Measurements from ENCODE around the gene SLCO2B1. TPM values are rescaled to one million over a fixed set of nuclear protein-coding genes. Genes with fewer than 3 reads are reported as not detected.
A peak's percentile ranks its signal among the peaks of the same experiment; 100 is the strongest.

SLCO2B1 gene
- total and polyA plus RNA-seq, 12 donors, result 5.8 to 234 (median 122) TPM

GRCh38 chr11:75162954-75163353 lies 12.0 kb downstream of the SLCO2B1 start:
- no peak for DNase-seq
- peak overlapping the region in 1 of 5 donors; percentile 45 for H3K27ac ChIP-seq
- no peaks in the 10 kb centered on the region for H3K9me3 ChIP-seq (replicated peaks in 1 of 3)
- peaks cover 0 to 11% of the 10 kb centered on the region in 2 donors for H3K36me3 ChIP-seq (replicated peaks in 1 of 2)
- intact Hi-C loops (cut with DNase I), result no loop called here
- peaks cover 0 to 34% of the 10 kb centered on the region in 2 donors for H3K4me1 ChIP-seq (replicated peaks in 1 of 2)
- 71 to 84% (median 80%) methylated on average over 5 to 7 of the region's 7 CpGs for WGBS, 4 donors
- no peaks in the 10 kb centered on the region for H3K27me3 ChIP-seq
- no peak for TF ChIP-seq CTCF (IDR thresholded peaks at IDR 0.05)
- no peak for TF ChIP-seq POLR2A (IDR thresholded peaks at IDR 0.05)
- H3K4me3 ChIP-seq, result no peak overlapping the region

GRCh38 chr11:75163921-75164849 lies 13.3 kb downstream of the SLCO2B1 start:
- TF ChIP-seq POLR2A (IDR thresholded peaks at IDR 0.05), result no peak
- TF ChIP-seq CTCF (IDR thresholded peaks at IDR 0.05), result no peak
- no peak for DNase-seq
- 69 to 75% (median 72%) methylated on average over 23 to 25 of the region's 25 CpGs for WGBS, 4 donors
- H3K4me3 ChIP-seq, result no peak overlapping the region
- H3K9me3 ChIP-seq (replicated peaks in 1 of 3), result no peaks in the 10 kb centered on the region
- peaks cover 0 to 27% of the 10 kb centered on the region in 2 donors for H3K4me1 ChIP-seq (replicated peaks in 1 of 2)
- intact Hi-C loops (cut with DNase I), result no loop called here
- H3K27me3 ChIP-seq, result no peaks in the 10 kb centered on the region
- peak overlapping the region in 1 of 5 donors; percentile 65 for H3K27ac ChIP-seq
- H3K36me3 ChIP-seq (replicated peaks in 1 of 2), result peaks cover 0 to 12% of the 10 kb centered on the region in 2 donors

- Histone ChIP-seq H3K36me3 (replicated peaks in 1 of 2) (peaks cover 0 to 23% of the 10 kb centered on the region in 2 donors), H3K4me1 (replicated peaks in 1 of 2) (peaks cover 0 to 15% of the 10 kb centered on the region in 2 donors), H3K27me3 (no peaks in the 10 kb centered on the region), H3K4me3 (no peak overlapping the region), H3K27ac (peak overlapping the region in 1 of 5 donors; percentile 10), H3K9me3 (replicated peaks in 1 of 3) (no peaks in the 10 kb centered on the region)
- no peak for TF ChIP-seq POLR2A (IDR thresholded peaks at IDR 0.05)
- no peak for TF ChIP-seq CTCF (IDR thresholded peaks at IDR 0.05)
- no peak for DNase-seq
- intact Hi-C loops (cut with DNase I), result no loop called here
- 94 to 96% (median 96%) methylated on average over 7 to 11 of the region's 11 CpGs for WGBS, 4 donors
Measured at GRCh38 chr11:75165721-75166120, 14.8 kb downstream of the SLCO2B1 start.

GRCh38 chr11:75166791-75167190 lies 15.9 kb downstream of the SLCO2B1 start:
- Histone ChIP-seq H3K27ac (no peak overlapping the region), H3K4me3 (no peak overlapping the region), H3K9me3 (replicated peaks in 1 of 3) (no peaks in the 10 kb centered on the region), H3K36me3 (replicated peaks in 1 of 2) (peaks cover 0 to 24% of the 10 kb centered on the region in 2 donors), H3K27me3 (no peaks in the 10 kb centered on the region), H3K4me1 (replicated peaks in 1 of 2) (peaks cover 0 to 6% of the 10 kb centered on the region in 2 donors)
- intact Hi-C loops (cut with DNase I), result no loop called here
- TF ChIP-seq CTCF (IDR thresholded peaks at IDR 0.05) (no peak), POLR2A (IDR thresholded peaks at IDR 0.05) (no peak)
- DNase-seq, result no peak
- WGBS, 4 donors, result 87 to 100% (median 92%) methylated on average over 3 of the region's 3 CpGs
